GM21737 (cell line): ENCODE results near the gene DNM1.
"Not testable (repeated sequence)": the region's sequence is repeated elsewhere in the genome, so short reads cannot be mapped to it uniquely, and the experiment has no call there.

ENCODE experiments used
- ATAC-seq: cut with Tn5 transposase; IDR thresholded peaks from one replicate; pipeline ENCODE4 v1.9.1; 2021; ENCODE audit warnings: mild to moderate bottlenecking, moderate library complexity; ENCODE audit not compliant: unreplicated experiment

Gene DNM1

GRCh38 chr9:128274245-128274644 is 71.1 kb downstream of the DNM1 start:
- ATAC-seq, result no peak

GRCh38 chr9:128275198-128276007 is 72.2 kb downstream of the DNM1 start, which contains the start of gene GOLGA2:
GOLGA2 (minus strand) TSS chr9:128276007; CDS start chr9:128275976, 31 bp downstream.
- peak; percentile 49 for ATAC-seq

- ATAC-seq, result peak; percentile 90
Observed at GRCh38 chr9:128276008-128276573, 72.9 kb downstream of the DNM1 start, which contains the start of gene SWI5. SWI5 (plus strand) TSS chr9:128276276.

- peak; percentile 2 for ATAC-seq
Observed at GRCh38 chr9:128276574-128277270, 73.5 kb downstream of the DNM1 start.

- ATAC-seq, result not testable (repeated sequence)
Observed at GRCh38 chr9:128279088-128280073, 76.2 kb downstream of the DNM1 start.

GRCh38 chr9:128280084-128280622 is 77.0 kb downstream of the DNM1 start:
- ATAC-seq, result no peak

GRCh38 chr9:128282500-128282899 is 79.3 kb downstream of the DNM1 start:
- ATAC-seq, result no peak

- ATAC-seq, result no peak
Observed at GRCh38 chr9:128285033-128285784, 82.0 kb downstream of the DNM1 start.

GRCh38 chr9:128286440-128286839 is 83.3 kb downstream of the DNM1 start:
- ATAC-seq, result no peak

- no peak for ATAC-seq
Observed at GRCh38 chr9:128288273-128289004, 85.3 kb downstream of the DNM1 start.

GRCh38 chr9:128292009-128292408 is 88.8 kb downstream of the DNM1 start:
- ATAC-seq, result no peak

GRCh38 chr9:128293091-128293490 is 89.9 kb downstream of the DNM1 start:
- ATAC-seq, result no peak

GRCh38 chr9:128294142-128294541 is 91.0 kb downstream of the DNM1 start:
- no peak for ATAC-seq

- ATAC-seq, result no peak
Observed at GRCh38 chr9:128296340-128297220, 93.4 kb downstream of the DNM1 start.

GRCh38 chr9:128297221-128297773 is 94.1 kb downstream of the DNM1 start:
- no peak for ATAC-seq

GRCh38 chr9:128298535-128299482 is 95.6 kb downstream of the DNM1 start:
- ATAC-seq, result no peak
